Mesenchymal stem cell (in vitro differentiated cells and primary cell): Measurements from ENCODE around the gene KLK14.

Source experiments
- DNase-seq: peaks from one replicate; pipeline ENCODE4 v3.0.0-alpha.2; 2013
- H2AFZ ChIP-seq: one replicate; pipeline ENCODE4 v1.6.1; 2013; ENCODE audit warnings: low read depth, mild to moderate bottlenecking, control low read depth, inconsistent platforms, low read length, moderate library complexity
- H2AK5ac ChIP-seq: 2 replicates; pipeline ENCODE4 v1.6.1; 2013; ENCODE audit warnings: low read length, moderate library complexity, mild to moderate bottlenecking, inconsistent platforms; ENCODE audit not compliant: severe bottlenecking
- H2BK120ac ChIP-seq: one replicate; pipeline ENCODE4 v1.6.1; 2013; ENCODE audit warnings: low read depth, mild to moderate bottlenecking, inconsistent platforms, low read length, moderate library complexity
- H2BK12ac ChIP-seq, 2 experiments: one replicate each; pipeline ENCODE4 v1.6.1; 2013; ENCODE audit warnings: inconsistent platforms in 2 of 2, low read length in 2 of 2, mild to moderate bottlenecking in 2 of 2, moderate library complexity in 2 of 2, control low read depth in 1 of 2
- H2BK15ac ChIP-seq: one replicate; pipeline ENCODE4 v1.6.1; 2013; ENCODE audit warnings: mild to moderate bottlenecking, low read depth, inconsistent platforms; ENCODE audit not compliant: poor library complexity, severe bottlenecking
- H2BK5ac ChIP-seq: 2 replicates; pipeline ENCODE4 v1.6.1; 2013; ENCODE audit warnings: low read depth, mild to moderate bottlenecking, low read length, control low read depth, inconsistent platforms; ENCODE audit not compliant: poor library complexity, severe bottlenecking
- H3K14ac ChIP-seq, 2 experiments: one replicate each; pipeline ENCODE4 v1.6.1; 2013; ENCODE audit warnings: inconsistent platforms in 2 of 2, low read length in 2 of 2, control low read depth in 1 of 2, mild to moderate bottlenecking in 1 of 2, moderate library complexity in 1 of 2
- H3K18ac ChIP-seq, 2 experiments: one replicate each; pipeline ENCODE4 v1.6.1; 2013; ENCODE audit warnings: inconsistent platforms in 2 of 2, low read length in 2 of 2, control low read depth in 1 of 2, low read depth in 1 of 2, mild to moderate bottlenecking in 1 of 2
- H3K23ac ChIP-seq, 2 experiments: one replicate each; pipeline ENCODE4 v1.6.1; 2013; ENCODE audit warnings: inconsistent platforms in 2 of 2, low read length in 2 of 2, mild to moderate bottlenecking in 2 of 2, moderate library complexity in 2 of 2, control low read depth in 1 of 2
- H3K27ac ChIP-seq: 2 replicates; pipeline ENCODE4 v1.5.1; 2013; ENCODE audit warnings: mild to moderate bottlenecking, moderate library complexity, low read length, control low read depth, inconsistent platforms; ENCODE audit not compliant: poor library complexity, severe bottlenecking
- H3K27me3 ChIP-seq, 2 experiments: 2 replicates each; pipeline versions ENCODE4 v1.6.1 to v1.7.0; 2013; ENCODE audit warnings: low read length in 2 of 2, mild to moderate bottlenecking in 2 of 2, moderate library complexity in 2 of 2, control low read depth in 1 of 2, inconsistent platforms in 1 of 2; ENCODE audit not compliant: control insufficient read depth in 1 of 2, insufficient read depth in 1 of 2
- H3K36me3 ChIP-seq, 2 experiments: 2 replicates each; pipeline versions ENCODE4 v1.6.1 to v1.7.0; 2013; ENCODE audit warnings: low read length in 2 of 2, control low read depth in 1 of 2, inconsistent platforms in 1 of 2, low read depth in 1 of 2, mild to moderate bottlenecking in 1 of 2; ENCODE audit not compliant: insufficient read depth in 2 of 2, control insufficient read depth in 1 of 2
- H3K4ac ChIP-seq, 2 experiments: one replicate each; pipeline ENCODE4 v1.6.1; 2013; ENCODE audit warnings: inconsistent platforms in 2 of 2, low read length in 2 of 2, mild to moderate bottlenecking in 2 of 2, moderate library complexity in 2 of 2, control low read depth in 1 of 2, low read depth in 1 of 2
- H3K4me1 ChIP-seq: 2 replicates; pipeline ENCODE4 v1.6.1; 2013; ENCODE audit warnings: low read depth, low read length, control low read depth; ENCODE audit not compliant: control insufficient read depth, insufficient read depth
- H3K4me2 ChIP-seq: 2 replicates; pipeline ENCODE4 v1.6.1; 2013; ENCODE audit warnings: low read length, mild to moderate bottlenecking, inconsistent platforms; ENCODE audit not compliant: poor library complexity, severe bottlenecking
- H3K4me3 ChIP-seq, 2 experiments: 2 replicates each; pipeline versions ENCODE4 v1.5.1 to v1.7.0; 2013; ENCODE audit warnings: low read length in 2 of 2, mild to moderate bottlenecking in 2 of 2, control low read depth in 1 of 2, low read depth in 1 of 2; ENCODE audit not compliant: insufficient read depth in 1 of 2
- H3K79me1 ChIP-seq: replicated peaks from 2 replicates; pipeline ENCODE4 v1.6.1; 2013; ENCODE audit warnings: mild to moderate bottlenecking, control low read depth, low read length, inconsistent platforms; ENCODE audit not compliant: poor library complexity, severe bottlenecking
- H3K9ac ChIP-seq: 2 replicates; pipeline ENCODE4 v1.7.0; 2013; ENCODE audit warnings: mild to moderate bottlenecking, low read length, moderate library complexity
- H3K9me3 ChIP-seq: 2 replicates; pipeline ENCODE4 v1.7.0; 2013; ENCODE audit warnings: mild to moderate bottlenecking, low read length; ENCODE audit not compliant: control insufficient read depth
- H4K8ac ChIP-seq: one replicate; pipeline ENCODE4 v1.6.1; 2013; ENCODE audit warnings: inconsistent platforms, mild to moderate bottlenecking, low read length, moderate library complexity
- H4K91ac ChIP-seq: one replicate; pipeline ENCODE4 v1.6.1; 2013; ENCODE audit warnings: mild to moderate bottlenecking, low read length, inconsistent platforms
- WGBS: methylation state at CpG from one replicate; pipeline ENCODE4 v1.1.7; 2013; ENCODE audit warnings: mixed read lengths; 5-methylcytosine and 5-hydroxymethylcytosine counted together

KLK14 gene

GRCh38 chr19:51098365-51099046 is 15.8 kb upstream of the KLK14 start:
- H2AFZ ChIP-seq = no peak overlapping the region
- H2BK15ac ChIP-seq = no peak overlapping the region
- H3K4ac ChIP-seq = no peak overlapping the region
- no peak overlapping the region for H3K4me2 ChIP-seq
- peaks cover 24% of the 10 kb centered on the region for H3K79me1 ChIP-seq
- H4K91ac ChIP-seq = no peak overlapping the region
- no peak overlapping the region for H2BK12ac ChIP-seq
- no peak overlapping the region for H4K8ac ChIP-seq
- H3K4me3 ChIP-seq = no peak overlapping the region
- H3K9me3 ChIP-seq = no peaks in the 10 kb centered on the region
- H3K4me1 ChIP-seq = peaks cover 4% of the 10 kb centered on the region
- 99% methylated on average over 57 of the region's 78 CpGs for WGBS
- no peak overlapping the region for H2BK120ac ChIP-seq
- no peak for DNase-seq
- H3K9ac ChIP-seq = no peak overlapping the region
- no peak overlapping the region for H3K27ac ChIP-seq
- no peaks in the 10 kb centered on the region for H3K27me3 ChIP-seq
- H2BK5ac ChIP-seq = no peak overlapping the region
- H3K36me3 ChIP-seq = peaks cover 38 to 49% of the 10 kb centered on the region in 2 experiments
- no peak overlapping the region for H3K18ac ChIP-seq
- no peak overlapping the region for H3K23ac ChIP-seq
- H3K14ac ChIP-seq = no peak overlapping the region
- no peak overlapping the region for H2AK5ac ChIP-seq

GRCh38 chr19:51097796-51098195 is 15.1 kb upstream of the KLK14 start:
- H3K14ac ChIP-seq = no peak overlapping the region
- peaks cover 24% of the 10 kb centered on the region for H3K79me1 ChIP-seq

GRCh38 chr19:51097166-51097738 is 14.6 kb upstream of the KLK14 start:
- H2BK5ac ChIP-seq = no peak overlapping the region
- H3K4me3 ChIP-seq = no peak overlapping the region
- no peak overlapping the region for H4K91ac ChIP-seq
- H3K14ac ChIP-seq = no peak overlapping the region
- H2AFZ ChIP-seq = no peak overlapping the region
- no peak overlapping the region for H2BK120ac ChIP-seq
- H3K4me2 ChIP-seq = no peak overlapping the region
- H3K23ac ChIP-seq = no peak overlapping the region
- no peak overlapping the region for H3K27ac ChIP-seq
- H3K36me3 ChIP-seq = peaks cover 33 to 36% of the 10 kb centered on the region in 2 experiments
- H3K4me1 ChIP-seq = peaks cover 4% of the 10 kb centered on the region
- no peak overlapping the region for H2AK5ac ChIP-seq
- H3K9me3 ChIP-seq = no peaks in the 10 kb centered on the region
- H3K4ac ChIP-seq = no peak overlapping the region
- H3K9ac ChIP-seq = no peak overlapping the region
- H3K27me3 ChIP-seq = no peaks in the 10 kb centered on the region
- no peak overlapping the region for H2BK12ac ChIP-seq
- H2BK15ac ChIP-seq = no peak overlapping the region
- H3K79me1 ChIP-seq = peaks cover 21% of the 10 kb centered on the region
- H4K8ac ChIP-seq = no peak overlapping the region
- peak; percentile 18 for DNase-seq
- 6% methylated on average over 2 of the region's 8 CpGs for WGBS
- no peak overlapping the region for H3K18ac ChIP-seq

More at GRCh38 chr19:51097796-51098195, 15.1 kb upstream of the KLK14 start:
- H3K9me3 ChIP-seq = no peaks in the 10 kb centered on the region
- H3K36me3 ChIP-seq = peaks cover 38 to 41% of the 10 kb centered on the region in 2 experiments
- H3K23ac ChIP-seq = no peak overlapping the region
- H2BK15ac ChIP-seq = no peak overlapping the region
- no peak overlapping the region for H4K8ac ChIP-seq
- H3K27ac ChIP-seq = no peak overlapping the region
- H3K27me3 ChIP-seq = no peaks in the 10 kb centered on the region
- H3K4me1 ChIP-seq = peaks cover 4% of the 10 kb centered on the region
- H3K4ac ChIP-seq = no peak overlapping the region
- H3K9ac ChIP-seq = no peak overlapping the region
- H2BK5ac ChIP-seq = no peak overlapping the region
- WGBS = 95% methylated on average over 19 of the region's 20 CpGs
- H2BK12ac ChIP-seq = peak overlapping the region in 1 of 2 experiments; percentile 6
- no peak overlapping the region for H2AFZ ChIP-seq
- DNase-seq = no peak
- H2BK120ac ChIP-seq = no peak overlapping the region
- H3K4me2 ChIP-seq = no peak overlapping the region
- no peak overlapping the region for H3K4me3 ChIP-seq
- no peak overlapping the region for H4K91ac ChIP-seq
- no peak overlapping the region for H3K18ac ChIP-seq
- no peak overlapping the region for H2AK5ac ChIP-seq

- no peak overlapping the region for H3K18ac ChIP-seq
- 88% methylated on average over 6 of the region's 6 CpGs for WGBS
- H3K9ac ChIP-seq = no peak overlapping the region
- no peak for DNase-seq
- no peak overlapping the region for H3K14ac ChIP-seq
- H3K79me1 ChIP-seq = peaks cover 20% of the 10 kb centered on the region
- no peak overlapping the region for H2AK5ac ChIP-seq
- no peak overlapping the region for H3K23ac ChIP-seq
- H3K4me3 ChIP-seq = no peak overlapping the region
- no peak overlapping the region for H3K4ac ChIP-seq
- no peak overlapping the region for H2BK12ac ChIP-seq
- H3K36me3 ChIP-seq = peaks cover 31 to 32% of the 10 kb centered on the region in 2 experiments
- no peak overlapping the region for H3K4me2 ChIP-seq
- H3K9me3 ChIP-seq = no peaks in the 10 kb centered on the region
- no peak overlapping the region for H4K91ac ChIP-seq
- H2AFZ ChIP-seq = no peak overlapping the region
- H4K8ac ChIP-seq = no peak overlapping the region
- peak overlapping the region; percentile 55 for H2BK15ac ChIP-seq
- no peaks in the 10 kb centered on the region for H3K27me3 ChIP-seq
- H2BK120ac ChIP-seq = no peak overlapping the region
- H2BK5ac ChIP-seq = no peak overlapping the region
- H3K27ac ChIP-seq = no peak overlapping the region
- H3K4me1 ChIP-seq = peaks cover 4% of the 10 kb centered on the region
These were observed 13.9 kb upstream of the KLK14 start for GRCh38 chr19:51096473-51097165.
